ENCODE measurements around the gene NCKAP5L. TPM values are rescaled to one million over a fixed set of nuclear protein-coding genes. Genes with fewer than 3 reads are reported as not detected.
"Not testable (repeated sequence)": the region's sequence is repeated elsewhere in the genome, so short reads cannot be mapped to it uniquely, and the experiment has no call there.

Gene NCKAP5L, protein sequence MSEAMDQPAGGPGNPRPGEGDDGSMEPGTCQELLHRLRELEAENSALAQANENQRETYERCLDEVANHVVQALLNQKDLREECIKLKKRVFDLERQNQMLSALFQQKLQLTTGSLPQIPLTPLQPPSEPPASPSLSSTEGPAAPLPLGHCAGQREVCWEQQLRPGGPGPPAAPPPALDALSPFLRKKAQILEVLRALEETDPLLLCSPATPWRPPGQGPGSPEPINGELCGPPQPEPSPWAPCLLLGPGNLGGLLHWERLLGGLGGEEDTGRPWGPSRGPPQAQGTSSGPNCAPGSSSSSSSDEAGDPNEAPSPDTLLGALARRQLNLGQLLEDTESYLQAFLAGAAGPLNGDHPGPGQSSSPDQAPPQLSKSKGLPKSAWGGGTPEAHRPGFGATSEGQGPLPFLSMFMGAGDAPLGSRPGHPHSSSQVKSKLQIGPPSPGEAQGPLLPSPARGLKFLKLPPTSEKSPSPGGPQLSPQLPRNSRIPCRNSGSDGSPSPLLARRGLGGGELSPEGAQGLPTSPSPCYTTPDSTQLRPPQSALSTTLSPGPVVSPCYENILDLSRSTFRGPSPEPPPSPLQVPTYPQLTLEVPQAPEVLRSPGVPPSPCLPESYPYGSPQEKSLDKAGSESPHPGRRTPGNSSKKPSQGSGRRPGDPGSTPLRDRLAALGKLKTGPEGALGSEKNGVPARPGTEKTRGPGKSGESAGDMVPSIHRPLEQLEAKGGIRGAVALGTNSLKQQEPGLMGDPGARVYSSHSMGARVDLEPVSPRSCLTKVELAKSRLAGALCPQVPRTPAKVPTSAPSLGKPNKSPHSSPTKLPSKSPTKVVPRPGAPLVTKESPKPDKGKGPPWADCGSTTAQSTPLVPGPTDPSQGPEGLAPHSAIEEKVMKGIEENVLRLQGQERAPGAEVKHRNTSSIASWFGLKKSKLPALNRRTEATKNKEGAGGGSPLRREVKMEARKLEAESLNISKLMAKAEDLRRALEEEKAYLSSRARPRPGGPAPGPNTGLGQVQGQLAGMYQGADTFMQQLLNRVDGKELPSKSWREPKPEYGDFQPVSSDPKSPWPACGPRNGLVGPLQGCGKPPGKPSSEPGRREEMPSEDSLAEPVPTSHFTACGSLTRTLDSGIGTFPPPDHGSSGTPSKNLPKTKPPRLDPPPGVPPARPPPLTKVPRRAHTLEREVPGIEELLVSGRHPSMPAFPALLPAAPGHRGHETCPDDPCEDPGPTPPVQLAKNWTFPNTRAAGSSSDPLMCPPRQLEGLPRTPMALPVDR (N-terminal part only)
- polyA plus RNA-seq (2012; ENCODE audit: missing spikeins) = 2.5 TPM

DNA sequence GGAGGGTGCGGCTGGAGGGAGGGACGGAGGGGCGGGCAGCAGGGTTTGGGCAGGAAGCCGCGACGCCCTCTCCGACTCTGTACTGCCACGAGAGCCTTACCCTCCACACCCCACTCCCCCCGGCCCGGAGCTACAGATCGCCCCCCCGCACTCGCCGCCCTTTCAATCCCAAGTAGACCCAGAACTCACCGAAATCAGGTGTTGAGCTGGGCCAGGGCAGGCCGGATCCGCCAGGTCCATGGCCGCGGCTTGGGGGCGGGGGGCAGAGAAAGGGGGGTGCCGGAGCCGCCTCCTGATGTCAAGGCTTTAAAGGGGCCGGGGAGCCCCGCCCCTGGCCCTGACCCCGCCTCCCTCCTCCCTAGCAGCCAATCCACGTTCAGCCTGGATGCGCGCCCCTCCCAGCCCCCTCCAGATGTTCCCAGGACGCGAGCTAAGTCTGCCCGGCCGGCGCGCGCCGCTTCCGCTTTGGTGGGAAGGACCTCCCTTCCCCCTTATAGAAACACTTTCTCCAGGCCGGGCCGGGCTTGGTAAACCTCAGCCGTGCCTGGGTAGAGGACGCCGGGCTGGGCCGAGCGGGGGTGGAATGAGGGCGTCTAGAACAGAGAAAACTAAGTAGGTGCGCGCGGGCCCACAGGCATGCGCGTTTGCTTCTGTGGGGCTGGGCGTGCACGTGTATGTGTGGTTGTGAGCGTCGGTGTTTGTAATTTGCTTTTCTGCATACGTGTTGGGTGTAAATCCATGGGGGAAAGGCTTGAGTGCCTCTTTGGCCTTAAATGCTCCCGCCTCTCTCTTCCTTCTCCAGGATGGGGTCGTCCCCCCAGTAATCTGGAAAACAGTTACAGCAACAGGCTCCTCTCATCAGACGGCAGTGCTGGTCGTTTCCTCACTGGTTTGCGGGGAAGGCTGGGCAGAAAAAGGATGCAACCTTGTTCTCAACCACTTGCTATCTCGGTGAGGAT is at the start of gene NCKAP5L:
Gene NCKAP5L, minus strand, starts transcription at position 281 of the 959 bp plus-strand sequence. CDS start 24,369 bp downstream, outside the sequence.
- 0 out of 2 replicates have a peak, but pooled peaks have one; percentile 2 for TF ChIP-seq TAF1 (IDR thresholded peaks at IDR 0.05; ENCODE audit: borderline replicate concordance, low read depth, low read length)
- peak; percentile 48; the same call in 1 of the 2 replicates for TF ChIP-seq POLR2A (IDR thresholded peaks at IDR 0.05; ENCODE audit: low read depth, low read length)
- no peak for TF ChIP-seq POLR2AphosphoS5 (IDR thresholded peaks at IDR 0.05; ENCODE audit: low read depth, low read length)
- FAIRE-seq (peak; percentile 97), DNase-seq (ENCODE audit: insufficient read length) (peak; percentile 97)

- DNase-seq (ENCODE audit: insufficient read length) (no peak), FAIRE-seq (no peak)
- TF ChIP-seq TAF1 (IDR thresholded peaks at IDR 0.05; ENCODE audit: borderline replicate concordance, low read depth, low read length) (no peak), POLR2A (IDR thresholded peaks at IDR 0.05; ENCODE audit: low read depth, low read length) (no peak), POLR2AphosphoS5 (IDR thresholded peaks at IDR 0.05; ENCODE audit: low read depth, low read length) (no peak)
Observed at GRCh38 chr12:49877066-49877465, 48.9 kb upstream of the NCKAP5L start.

DNA sequence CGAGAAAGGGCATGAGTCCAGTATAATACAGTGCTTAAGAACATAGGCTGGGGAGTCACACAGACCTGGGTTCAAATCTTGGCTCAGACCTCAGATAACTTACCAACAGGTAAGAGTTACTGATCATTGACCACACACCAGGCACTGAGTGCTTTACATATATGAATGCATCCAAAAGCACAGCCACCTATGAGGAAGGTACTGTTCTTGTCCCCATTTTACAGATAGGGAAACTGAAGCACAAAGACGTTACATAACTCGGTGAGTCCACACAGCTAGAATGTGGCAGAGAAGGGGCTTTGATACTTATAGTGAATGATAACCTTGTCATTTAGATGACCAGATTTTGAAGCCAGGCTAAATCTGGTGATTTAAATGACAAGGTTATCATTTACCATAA is 47.9 kb upstream of the NCKAP5L start:
- FAIRE-seq (no peak), DNase-seq (ENCODE audit: insufficient read length) (no peak)
- TF ChIP-seq POLR2A (IDR thresholded peaks at IDR 0.05; ENCODE audit: low read depth, low read length) (no peak), POLR2AphosphoS5 (IDR thresholded peaks at IDR 0.05; ENCODE audit: low read depth, low read length) (no peak), TAF1 (IDR thresholded peaks at IDR 0.05; ENCODE audit: borderline replicate concordance, low read depth, low read length) (no peak)

DNA sequence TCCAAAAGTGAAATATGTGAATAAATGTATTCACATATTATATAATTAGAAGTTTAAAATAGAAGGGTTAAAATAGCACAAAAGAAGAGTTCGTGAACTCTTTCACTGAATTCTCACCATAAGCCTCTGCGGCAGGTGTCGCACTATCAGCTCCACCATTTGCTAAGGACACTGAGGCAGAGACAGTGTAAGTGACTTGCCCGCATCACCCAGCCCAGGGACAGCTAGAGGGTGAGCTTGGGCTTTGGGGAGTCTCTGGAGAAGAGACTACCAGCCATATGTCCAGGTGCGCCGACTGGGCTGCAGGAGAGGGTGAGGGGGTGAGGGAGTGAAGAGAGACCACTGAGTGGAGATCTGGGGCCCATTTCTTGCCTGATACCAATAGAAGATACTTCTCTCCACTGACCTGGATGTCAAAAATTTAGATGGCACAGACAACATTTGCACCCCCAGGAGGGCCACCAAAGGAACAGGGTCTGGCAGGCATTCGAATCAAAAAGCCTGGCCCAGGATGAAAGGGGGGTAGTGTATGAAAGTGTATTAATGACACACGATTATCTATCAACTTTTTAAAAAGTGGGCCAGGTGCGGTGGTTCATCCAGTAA is 47.0 kb upstream of the NCKAP5L start:
- no peak for FAIRE-seq
- no peak for DNase-seq (ENCODE audit: insufficient read length)

DNA sequence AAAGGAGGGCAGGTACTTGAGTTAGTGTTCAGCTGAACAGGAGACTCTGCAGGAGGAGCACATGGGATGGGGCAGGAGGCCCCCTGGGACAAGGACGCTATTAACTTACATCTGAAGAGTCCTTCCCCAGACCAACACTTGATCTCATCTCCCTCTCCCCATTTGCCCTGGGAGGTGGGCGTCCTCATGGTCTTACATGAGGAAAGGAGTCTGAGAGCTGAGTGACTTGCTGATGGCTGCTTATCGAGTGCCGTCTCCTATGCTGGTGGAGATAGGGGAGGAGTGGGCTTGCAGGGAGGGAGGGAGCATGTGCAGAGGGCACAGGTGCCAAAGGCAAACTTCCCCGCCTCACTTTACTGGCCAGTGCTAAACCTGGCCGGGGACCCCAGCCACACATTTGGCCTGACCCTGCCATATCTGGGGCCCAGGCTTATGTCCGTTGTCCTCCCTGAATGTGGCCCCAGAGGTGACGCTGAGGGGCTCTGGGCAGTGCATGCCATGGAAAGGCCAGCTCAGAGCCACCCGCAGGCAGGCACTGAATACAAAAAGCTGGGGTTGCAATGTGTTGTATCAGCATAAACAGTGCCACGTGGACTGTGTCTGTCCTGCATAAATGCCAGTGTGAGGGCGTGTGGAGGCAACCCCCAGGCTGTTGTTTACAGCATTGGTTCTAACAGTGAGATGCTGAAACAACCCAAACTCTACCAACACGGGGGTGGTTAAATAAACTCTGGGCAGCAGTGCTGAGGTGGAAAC is 46.1 kb upstream of the NCKAP5L start:
- TF ChIP-seq POLR2A (IDR thresholded peaks at IDR 0.05; ENCODE audit: low read depth, low read length) = no peak
- no peak for TF ChIP-seq TAF1 (IDR thresholded peaks at IDR 0.05; ENCODE audit: borderline replicate concordance, low read depth, low read length)
- TF ChIP-seq POLR2AphosphoS5 (IDR thresholded peaks at IDR 0.05; ENCODE audit: low read depth, low read length) = no peak
- DNase-seq (ENCODE audit: insufficient read length) (no peak), FAIRE-seq (no peak)

More for the DNA sequence above, 47.0 kb upstream of the NCKAP5L start:
- no peak for TF ChIP-seq POLR2A (IDR thresholded peaks at IDR 0.05; ENCODE audit: low read depth, low read length)
- no peak for TF ChIP-seq POLR2AphosphoS5 (IDR thresholded peaks at IDR 0.05; ENCODE audit: low read depth, low read length)
- no peak for TF ChIP-seq TAF1 (IDR thresholded peaks at IDR 0.05; ENCODE audit: borderline replicate concordance, low read depth, low read length)

DNA sequence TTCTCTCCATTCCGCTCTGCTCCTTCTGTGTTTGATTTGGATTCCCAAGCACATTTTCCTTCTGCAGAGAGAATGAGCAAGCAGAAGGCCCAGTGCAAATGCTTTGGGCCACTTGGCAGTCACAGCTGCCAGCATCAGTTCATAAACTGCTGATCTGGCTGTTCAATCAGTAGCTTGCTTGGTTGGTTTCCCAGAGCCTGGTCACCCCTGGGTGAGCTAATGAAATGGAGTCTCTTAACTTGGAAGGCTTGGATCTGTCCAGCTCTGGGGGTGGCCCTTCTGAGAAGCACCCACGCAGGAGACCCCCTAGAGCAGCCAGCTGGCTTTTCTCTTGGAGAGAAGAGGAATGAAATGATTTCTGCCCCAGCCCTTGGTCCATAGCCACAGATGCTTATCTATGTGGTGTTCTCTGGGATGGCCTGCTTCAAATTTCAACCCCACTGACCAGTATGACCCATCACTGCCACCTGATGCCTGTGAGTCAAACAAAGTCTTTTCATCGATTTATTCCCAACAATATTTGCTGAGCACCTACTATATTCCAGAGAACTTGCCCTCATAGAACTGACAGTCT is 45.2 kb upstream of the NCKAP5L start:
- no peak for FAIRE-seq
- DNase-seq (ENCODE audit: insufficient read length) = no peak
- TF ChIP-seq POLR2AphosphoS5 (IDR thresholded peaks at IDR 0.05; ENCODE audit: low read depth, low read length) = no peak
- no peak for TF ChIP-seq POLR2A (IDR thresholded peaks at IDR 0.05; ENCODE audit: low read depth, low read length)
- no peak for TF ChIP-seq TAF1 (IDR thresholded peaks at IDR 0.05; ENCODE audit: borderline replicate concordance, low read depth, low read length)

GRCh38 chr12:49872781-49873181 is 44.6 kb upstream of the NCKAP5L start:
- DNase-seq (ENCODE audit: insufficient read length) (no peak), FAIRE-seq (no peak)

GRCh38 chr12:49872381-49872780 is 44.2 kb upstream of the NCKAP5L start:
- no peak for DNase-seq (ENCODE audit: insufficient read length)
- no peak for TF ChIP-seq POLR2AphosphoS5 (IDR thresholded peaks at IDR 0.05; ENCODE audit: low read depth, low read length)
- TF ChIP-seq TAF1 (IDR thresholded peaks at IDR 0.05; ENCODE audit: borderline replicate concordance, low read depth, low read length) = no peak
- no peak for TF ChIP-seq POLR2A (IDR thresholded peaks at IDR 0.05; ENCODE audit: low read depth, low read length)
- FAIRE-seq = no peak

More at GRCh38 chr12:49872781-49873181, 44.6 kb upstream of the NCKAP5L start:
- TF ChIP-seq POLR2A (IDR thresholded peaks at IDR 0.05; ENCODE audit: low read depth, low read length) (no peak), TAF1 (IDR thresholded peaks at IDR 0.05; ENCODE audit: borderline replicate concordance, low read depth, low read length) (no peak), POLR2AphosphoS5 (IDR thresholded peaks at IDR 0.05; ENCODE audit: low read depth, low read length) (no peak)

GRCh38 chr12:49871811-49872251 is 43.6 kb upstream of the NCKAP5L start:
- not testable (repeated sequence) for DNase-seq (ENCODE audit: insufficient read length); FAIRE-seq
